Esophagus mucosa (tissue), 1 donor: Measurements from ENCODE around the gene RBMS1. TPM values are rescaled to one million over a fixed set of nuclear protein-coding genes. Genes with fewer than 3 reads are reported as not detected.
"Not testable (repeated sequence)": the region's sequence is repeated elsewhere in the genome, so short reads cannot be mapped to it uniquely, and the experiment has no call there.

Experiments used
- ATAC-seq: fragments of 200-7000 bp; cut with Tn5 transposase; one replicate; pipeline ENCODE4 v1.9.1; 2020
- total RNA-seq: library from RNA; stranded (reverse); gene quantifications from one replicate; pipeline ENCODE4 v1.2.4, GENCODE V29; 2023
- donor health status: DM: yes; HTN: yes; CAD: no.

RBMS1 gene
- total RNA-seq, 1 donor from 2014 or later = 28.2 TPM

GRCh38 chr2:160431441-160431840 is 62.2 kb downstream of the RBMS1 start:
- peak; percentile 61 for ATAC-seq

- no peak for ATAC-seq
These were observed 63.6 kb downstream of the RBMS1 start for GRCh38 chr2:160430001-160430344.

GRCh38 chr2:160429248-160430000 is 64.2 kb downstream of the RBMS1 start:
- no peak for ATAC-seq

- ATAC-seq = no peak
These were observed 65.2 kb downstream of the RBMS1 start for GRCh38 chr2:160428405-160428763.

- ATAC-seq = peak; percentile 30
These were observed 65.8 kb downstream of the RBMS1 start for GRCh38 chr2:160427629-160428404.

GRCh38 chr2:160426604-160427003 is 67.0 kb downstream of the RBMS1 start:
- ATAC-seq = no peak

GRCh38 chr2:160425434-160426151 is 68.0 kb downstream of the RBMS1 start:
- no peak for ATAC-seq

GRCh38 chr2:160423126-160423525 is 70.5 kb downstream of the RBMS1 start:
- ATAC-seq = no peak

GRCh38 chr2:160421646-160422501 is 71.7 kb downstream of the RBMS1 start:
- not testable (repeated sequence) for ATAC-seq

- ATAC-seq = no peak
These were observed 72.9 kb downstream of the RBMS1 start for GRCh38 chr2:160420711-160421110.

GRCh38 chr2:160419776-160420505 is 73.7 kb downstream of the RBMS1 start:
- no peak for ATAC-seq

GRCh38 chr2:160418853-160419252 is 74.8 kb downstream of the RBMS1 start:
- no peak for ATAC-seq

- no peak for ATAC-seq
These were observed 75.2 kb downstream of the RBMS1 start for GRCh38 chr2:160418398-160418765.

- ATAC-seq = peak; percentile 67
These were observed 75.7 kb downstream of the RBMS1 start for GRCh38 chr2:160417745-160418397.

- no peak for ATAC-seq
These were observed 77.6 kb downstream of the RBMS1 start for GRCh38 chr2:160415991-160416390.

GRCh38 chr2:160411955-160412354 is 81.7 kb downstream of the RBMS1 start:
- ATAC-seq = no peak

- ATAC-seq = peak; percentile 62
These were observed 82.4 kb downstream of the RBMS1 start for GRCh38 chr2:160411167-160411566.

GRCh38 chr2:160409480-160409879 is 84.1 kb downstream of the RBMS1 start:
- ATAC-seq = no peak

- no peak for ATAC-seq
These were observed 84.7 kb downstream of the RBMS1 start for GRCh38 chr2:160408959-160409291.

- no peak for ATAC-seq
These were observed 85.2 kb downstream of the RBMS1 start for GRCh38 chr2:160408173-160408958.
